Epithelial cell of proximal tubule (primary cell): ENCODE results near the gene TUT1. TPM values are rescaled to one million over a fixed set of nuclear protein-coding genes. Genes with fewer than 3 reads are reported as not detected.
"Not testable (repeated sequence)": the region's sequence is repeated elsewhere in the genome, so short reads cannot be mapped to it uniquely, and the experiment has no call there.

Source experiments
- DNase-seq: peaks from one replicate; pipeline ENCODE4 v3.0.0-alpha.2; 2011; ENCODE audit warnings: low read depth
- H3K4me3 ChIP-seq: 2 replicates; pipeline ENCODE4 v1.5.1; 2011; ENCODE audit warnings: low read depth, mild to moderate bottlenecking, low read length
- total RNA-seq: library from RNA; depleted of rRNA; stranded (reverse); fragments of >200 nt; gene quantifications from 2 replicates; pipeline ENCODE4 v1.2.3, GENCODE V29; 2015
- TF ChIP-seq, protein P1 (sequence below): conservative IDR thresholded peaks from 2 replicates; pipeline ENCODE4 v1.5.1; 2012; ENCODE audit warnings: low read depth, mild to moderate bottlenecking, low read length

The TUT1 gene
- total RNA-seq, 1 donor from 2014 or later: 10.1 TPM

DNA sequence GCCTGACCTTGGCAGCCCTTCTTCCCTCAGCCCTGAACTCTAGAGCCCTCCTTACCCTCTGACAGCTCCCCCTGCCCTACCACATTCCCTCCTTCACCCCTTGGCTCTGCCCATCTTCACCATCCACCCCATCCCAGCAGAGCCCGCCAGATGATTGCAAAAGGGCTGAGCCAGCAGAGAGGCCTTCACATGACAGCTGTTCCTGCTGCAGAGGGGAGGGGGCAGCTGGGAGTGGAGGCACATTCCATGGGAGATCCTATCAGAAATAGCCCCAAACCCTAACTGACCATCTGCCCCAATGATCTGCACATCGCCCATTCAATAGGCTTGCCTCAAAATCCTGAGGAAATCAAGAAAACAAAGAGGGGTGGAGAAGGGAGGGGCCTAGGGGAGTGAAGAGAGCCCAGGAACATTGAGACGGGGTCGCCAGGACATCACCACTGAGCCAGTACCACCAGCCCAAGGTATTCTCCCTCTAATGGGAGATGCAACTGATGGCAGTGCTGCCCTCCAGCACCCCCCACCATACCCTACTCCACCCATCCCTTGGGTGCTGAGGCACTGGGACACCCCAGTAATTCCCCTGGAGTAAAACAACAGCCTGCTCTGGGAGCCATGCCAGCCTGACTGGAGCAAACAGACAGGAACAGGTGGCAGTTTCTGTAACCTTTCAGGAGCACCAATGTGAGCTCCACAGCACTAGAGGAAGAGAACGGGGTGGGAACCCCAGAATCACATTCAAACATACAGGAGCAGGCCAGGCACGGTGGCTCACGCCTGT is 36.7 kb downstream of the TUT1 start:
- DNase-seq: no peak
- TF ChIP-seq, protein P1, sequence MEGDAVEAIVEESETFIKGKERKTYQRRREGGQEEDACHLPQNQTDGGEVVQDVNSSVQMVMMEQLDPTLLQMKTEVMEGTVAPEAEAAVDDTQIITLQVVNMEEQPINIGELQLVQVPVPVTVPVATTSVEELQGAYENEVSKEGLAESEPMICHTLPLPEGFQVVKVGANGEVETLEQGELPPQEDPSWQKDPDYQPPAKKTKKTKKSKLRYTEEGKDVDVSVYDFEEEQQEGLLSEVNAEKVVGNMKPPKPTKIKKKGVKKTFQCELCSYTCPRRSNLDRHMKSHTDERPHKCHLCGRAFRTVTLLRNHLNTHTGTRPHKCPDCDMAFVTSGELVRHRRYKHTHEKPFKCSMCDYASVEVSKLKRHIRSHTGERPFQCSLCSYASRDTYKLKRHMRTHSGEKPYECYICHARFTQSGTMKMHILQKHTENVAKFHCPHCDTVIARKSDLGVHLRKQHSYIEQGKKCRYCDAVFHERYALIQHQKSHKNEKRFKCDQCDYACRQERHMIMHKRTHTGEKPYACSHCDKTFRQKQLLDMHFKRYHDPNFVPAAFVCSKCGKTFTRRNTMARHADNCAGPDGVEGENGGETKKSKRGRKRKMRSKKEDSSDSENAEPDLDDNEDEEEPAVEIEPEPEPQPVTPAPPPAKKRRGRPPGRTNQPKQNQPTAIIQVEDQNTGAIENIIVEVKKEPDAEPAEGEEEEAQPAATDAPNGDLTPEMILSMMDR: no peak
- peak overlapping the region; percentile 29 for H3K4me3 ChIP-seq

DNA sequence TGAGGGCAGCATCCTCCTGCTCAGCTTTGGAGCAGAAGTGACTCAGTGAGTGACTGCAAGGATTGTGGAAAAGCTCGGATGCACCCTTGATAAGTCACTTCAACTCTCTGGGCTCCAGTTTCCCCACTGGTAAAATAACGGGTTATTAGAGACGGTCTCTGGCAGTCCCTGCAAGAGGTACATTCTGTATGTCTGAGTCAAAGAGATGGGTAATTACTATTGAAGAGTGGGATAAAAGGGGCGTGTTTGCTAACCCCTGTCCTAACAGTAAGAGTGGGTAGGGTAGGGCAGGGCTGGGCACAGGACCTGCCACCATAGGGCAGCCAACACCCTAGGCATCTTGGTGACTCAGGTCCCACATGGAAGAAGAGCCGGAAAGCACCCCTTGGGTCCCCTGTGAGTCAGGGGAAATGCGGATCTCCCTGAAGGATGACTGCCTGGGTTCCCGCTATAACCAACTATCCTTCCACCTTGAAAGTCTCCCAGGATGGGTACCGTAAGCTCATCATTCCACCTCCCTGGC is 37.4 kb downstream of the TUT1 start:
- H3K4me3 ChIP-seq: peak overlapping the region; percentile 29
- DNase-seq: peak; percentile 77
- TF ChIP-seq, protein P1: no peak

DNA sequence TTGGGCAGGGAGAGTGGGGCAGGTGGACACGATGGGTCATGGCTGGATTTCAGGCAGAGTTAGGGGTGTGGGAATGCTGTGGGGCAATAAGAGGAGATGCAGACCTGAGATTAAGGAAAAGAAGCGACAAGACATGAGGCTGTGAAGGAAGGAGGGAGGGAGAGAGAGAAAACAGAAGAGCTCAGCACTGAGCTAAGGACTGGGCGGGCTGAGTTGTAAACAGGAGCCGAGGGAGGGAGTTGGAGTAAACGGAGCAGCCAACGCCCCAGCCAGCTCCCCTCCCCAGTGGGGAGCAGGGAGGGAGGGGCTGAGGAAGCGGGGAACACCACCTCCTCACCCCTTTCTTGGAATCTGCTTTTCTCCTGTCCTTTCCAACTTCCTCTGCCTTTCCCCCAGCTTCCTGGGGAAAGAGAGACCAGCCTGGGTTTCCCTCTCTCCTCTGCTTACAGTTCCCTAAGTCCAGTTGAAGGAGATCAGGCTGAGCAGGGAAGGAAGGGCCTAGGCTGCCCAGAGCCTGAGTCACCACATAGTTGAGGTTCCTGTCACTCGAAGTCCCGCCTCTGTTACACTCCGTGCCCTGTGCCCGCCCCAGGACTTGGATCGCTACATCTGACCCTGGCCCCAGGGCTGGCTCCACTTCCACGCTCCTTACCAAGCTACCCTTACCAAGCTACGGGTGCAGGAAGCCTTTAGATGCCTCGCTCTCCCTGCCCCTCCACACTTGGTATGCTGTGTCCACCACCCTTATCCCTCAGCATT is 38.1 kb downstream of the TUT1 start:
- H3K4me3 ChIP-seq: peak overlapping the region; percentile 49
- DNase-seq: peak; percentile 95
- TF ChIP-seq, protein P1: no peak

DNA sequence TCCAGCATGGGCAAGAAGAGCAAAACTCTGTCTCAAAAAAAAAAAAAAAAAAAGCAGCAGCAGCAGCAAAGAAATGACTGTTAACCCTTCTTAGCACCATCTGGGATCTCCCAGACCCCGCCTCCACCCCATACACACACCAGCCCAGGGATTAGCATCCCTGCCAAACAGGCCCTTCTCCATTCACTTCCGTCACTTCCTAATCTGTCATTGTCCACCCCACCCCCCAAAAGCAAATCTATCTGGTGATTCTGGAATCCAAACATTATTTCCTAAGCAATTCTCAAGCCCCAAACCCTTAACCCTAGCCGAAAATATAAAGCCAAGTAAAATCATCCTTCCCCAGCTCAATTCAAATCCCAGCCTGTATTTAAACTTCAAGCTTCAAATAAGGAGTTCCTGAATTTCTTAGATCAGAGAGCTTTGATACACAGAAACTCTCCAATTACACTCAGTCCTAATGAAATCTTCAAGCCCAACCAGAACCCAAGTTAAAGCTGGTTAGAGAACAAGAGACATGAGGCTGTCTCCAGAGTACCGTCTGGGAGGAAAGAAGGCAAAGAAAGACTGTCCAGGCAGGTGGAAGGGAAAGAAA is 38.7 kb downstream of the TUT1 start:
- TF ChIP-seq, protein P1: no peak
- peak overlapping the region; percentile 49 for H3K4me3 ChIP-seq
- DNase-seq: no peak

DNA sequence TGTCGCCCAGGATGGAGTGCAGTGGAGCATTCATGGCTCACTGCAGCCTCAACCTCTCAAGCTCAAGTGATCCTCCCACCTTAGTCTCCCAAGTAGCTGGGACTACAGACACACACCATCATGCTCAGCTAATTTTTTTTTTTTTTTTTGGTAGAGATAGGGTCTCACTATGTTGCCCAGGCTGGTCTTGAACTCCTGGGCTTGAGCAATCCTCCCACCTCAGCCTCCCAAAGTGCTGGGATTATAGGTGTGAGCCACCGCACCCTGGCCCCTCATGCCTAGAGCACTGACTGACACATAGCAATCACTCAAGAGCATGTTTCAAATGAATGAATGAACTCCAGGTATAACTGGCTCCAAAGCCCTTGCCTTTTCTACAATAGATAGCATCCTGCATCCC is 40.8 kb downstream of the TUT1 start:
- H3K4me3 ChIP-seq, DNase-seq: not testable (repeated sequence)

DNA sequence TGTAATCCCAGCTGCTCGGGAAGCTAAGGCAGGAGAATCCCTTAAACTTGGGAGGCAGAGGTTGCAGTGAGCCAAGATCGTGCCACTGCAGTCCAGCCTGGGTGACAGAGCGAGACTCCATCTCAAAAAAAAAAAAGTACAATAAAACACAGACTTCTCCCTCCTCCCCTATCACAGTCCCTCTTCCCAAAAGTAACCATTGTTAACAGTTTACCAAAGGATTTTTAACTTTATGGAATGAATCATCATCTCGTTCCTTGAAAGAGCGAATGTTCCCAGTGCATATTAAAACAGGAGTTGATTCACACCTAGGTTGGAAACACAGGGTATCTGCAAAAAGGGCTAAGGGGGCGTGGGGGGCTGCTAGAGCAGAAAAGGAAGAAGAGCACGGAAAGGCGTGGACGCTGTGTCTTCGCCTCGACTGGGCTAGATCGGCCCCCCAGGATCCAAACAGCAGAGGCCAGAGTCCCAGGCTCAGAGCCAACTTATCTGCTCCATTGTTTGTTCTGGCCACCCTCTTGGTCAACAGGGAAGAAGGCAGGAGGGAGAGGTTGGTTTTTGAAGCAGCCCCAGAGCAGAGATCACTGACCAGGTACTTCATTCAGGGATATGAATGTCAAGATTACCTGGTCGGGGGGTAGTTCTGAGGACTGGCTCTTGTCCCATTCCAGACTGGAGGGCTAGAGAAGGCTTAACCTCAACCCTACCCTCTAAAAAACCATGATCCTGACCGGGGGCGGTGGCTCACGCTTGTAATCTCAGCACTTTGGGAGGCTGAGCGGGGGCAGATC is 42.6 kb downstream of the TUT1 start:
- TF ChIP-seq, protein P1: no peak
- no peak for DNase-seq
- H3K4me3 ChIP-seq: no peak overlapping the region
